Measurements from ENCODE around the gene AP1S2. TPM values are rescaled to one million over a fixed set of nuclear protein-coding genes. Genes with fewer than 3 reads are reported as not detected.

Gene AP1S2
- total RNA-seq, 4 donors from 2014 or later: 36.8 to 73.9 (median 53.4) TPM

GRCh38 chrX:15789979-15790768 lies 64.4 kb downstream of the AP1S2 start, which contains the start of gene ZRSR2:
Gene ZRSR2, plus strand, starts transcription at chrX:15790484. Its CDS starts 12 bp downstream, at chrX:15790496.
- DNase-seq (ENCODE audit: low spot score) (peak; percentile 66), ATAC-seq (ENCODE audit: low FRiP score) (peak; percentile 98)
- TF ChIP-seq, protein P1, sequence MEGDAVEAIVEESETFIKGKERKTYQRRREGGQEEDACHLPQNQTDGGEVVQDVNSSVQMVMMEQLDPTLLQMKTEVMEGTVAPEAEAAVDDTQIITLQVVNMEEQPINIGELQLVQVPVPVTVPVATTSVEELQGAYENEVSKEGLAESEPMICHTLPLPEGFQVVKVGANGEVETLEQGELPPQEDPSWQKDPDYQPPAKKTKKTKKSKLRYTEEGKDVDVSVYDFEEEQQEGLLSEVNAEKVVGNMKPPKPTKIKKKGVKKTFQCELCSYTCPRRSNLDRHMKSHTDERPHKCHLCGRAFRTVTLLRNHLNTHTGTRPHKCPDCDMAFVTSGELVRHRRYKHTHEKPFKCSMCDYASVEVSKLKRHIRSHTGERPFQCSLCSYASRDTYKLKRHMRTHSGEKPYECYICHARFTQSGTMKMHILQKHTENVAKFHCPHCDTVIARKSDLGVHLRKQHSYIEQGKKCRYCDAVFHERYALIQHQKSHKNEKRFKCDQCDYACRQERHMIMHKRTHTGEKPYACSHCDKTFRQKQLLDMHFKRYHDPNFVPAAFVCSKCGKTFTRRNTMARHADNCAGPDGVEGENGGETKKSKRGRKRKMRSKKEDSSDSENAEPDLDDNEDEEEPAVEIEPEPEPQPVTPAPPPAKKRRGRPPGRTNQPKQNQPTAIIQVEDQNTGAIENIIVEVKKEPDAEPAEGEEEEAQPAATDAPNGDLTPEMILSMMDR (IDR thresholded peaks at IDR 0.05): no peak

DNA sequence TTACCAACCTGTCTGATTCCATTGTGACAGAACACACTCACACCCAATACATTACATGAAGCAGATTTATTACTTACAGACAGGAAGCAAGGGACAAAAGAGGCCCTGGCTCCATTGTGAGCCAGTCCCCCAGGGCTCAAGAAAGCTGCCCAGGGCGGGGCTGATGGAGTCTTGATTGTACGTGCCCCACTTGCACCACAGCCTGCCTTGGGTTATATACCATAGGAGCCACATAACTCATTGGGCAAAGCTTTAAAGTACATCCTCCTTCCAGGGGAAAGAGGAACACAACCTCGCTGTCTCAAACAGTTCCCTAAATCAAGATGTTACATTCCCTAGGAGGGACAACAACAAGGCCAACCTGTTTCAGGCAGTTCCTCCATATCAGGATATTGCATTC lies 67.7 kb downstream of the AP1S2 start:
- TF ChIP-seq, protein P1 (IDR thresholded peaks at IDR 0.05): no peak
- ATAC-seq (ENCODE audit: low FRiP score) (no peak), DNase-seq (ENCODE audit: low spot score) (no peak)

DNA sequence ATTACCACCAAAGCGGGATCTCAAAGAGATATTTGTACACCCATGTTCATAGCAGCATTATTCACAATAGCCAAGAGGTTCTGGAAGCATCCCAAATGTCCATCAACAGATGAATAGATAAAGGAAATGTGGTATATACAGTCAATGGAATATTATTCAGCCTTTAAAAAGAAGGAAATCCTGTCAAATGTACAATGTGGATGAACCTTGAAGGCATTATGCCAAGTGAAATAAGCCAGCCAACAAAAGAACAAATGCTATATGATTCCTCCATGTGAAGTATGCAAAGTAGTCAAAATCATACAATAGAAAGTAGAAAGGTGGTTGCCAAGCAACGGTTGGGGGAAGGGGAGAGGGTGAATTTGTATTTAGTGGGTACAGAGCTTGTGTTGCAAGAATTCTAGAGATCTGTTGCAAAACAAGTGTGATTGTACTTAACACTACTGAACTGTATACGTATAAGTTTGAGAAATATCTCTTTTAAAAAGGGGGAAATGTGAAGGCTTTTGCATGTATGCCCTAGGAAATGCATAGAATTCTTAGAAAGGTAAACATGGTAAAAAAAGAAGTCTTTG lies 69.3 kb downstream of the AP1S2 start:
- DNase-seq (ENCODE audit: low spot score) (no peak), ATAC-seq (ENCODE audit: low FRiP score) (no peak)
- TF ChIP-seq, protein P1 (IDR thresholded peaks at IDR 0.05): no peak

- ATAC-seq (ENCODE audit: low FRiP score): no peak
- DNase-seq (ENCODE audit: low spot score): no peak
- TF ChIP-seq, protein P1 (IDR thresholded peaks at IDR 0.05): no peak
Measured at GRCh38 chrX:15781961-15782699, 72.5 kb downstream of the AP1S2 start.

Other genes with a start within 250 kb of the AP1S2 start
- under 1 TPM in 1 of 4 donors, not detected in 3; 0.88 TPM for gene CLTRN, start 190.0 kb downstream of the AP1S2 start, total RNA-seq
- gene CA5B, start 116.5 kb downstream of the AP1S2 start, total RNA-seq: 10 to 100 TPM; 10.2 to 29.3 (median 11.0) TPM
- gene ZRSR2, start 64.3 kb downstream of the AP1S2 start, total RNA-seq: 1 to 10 TPM; 5.6 to 8.8 (median 7.0) TPM

All from omental fat pad (tissue), 4 donors.